NOMO-1 (cell line): ENCODE data around the gene DDX10.
A peak's percentile ranks its signal among the peaks of the same experiment; 100 is the strongest.

Experiments used
- DNase-seq, 2 experiments: peaks; one replicate each; lab custom pipeline; 2025; ENCODE audit not compliant: unreplicated experiment in 2 of 2; lab: John Stamatoyannopoulos, UW

The DDX10 gene

GRCh38 chr11:108963118-108963517, 298.2 kb downstream of the DDX10 start:
- DNase-seq: no peak

DNA sequence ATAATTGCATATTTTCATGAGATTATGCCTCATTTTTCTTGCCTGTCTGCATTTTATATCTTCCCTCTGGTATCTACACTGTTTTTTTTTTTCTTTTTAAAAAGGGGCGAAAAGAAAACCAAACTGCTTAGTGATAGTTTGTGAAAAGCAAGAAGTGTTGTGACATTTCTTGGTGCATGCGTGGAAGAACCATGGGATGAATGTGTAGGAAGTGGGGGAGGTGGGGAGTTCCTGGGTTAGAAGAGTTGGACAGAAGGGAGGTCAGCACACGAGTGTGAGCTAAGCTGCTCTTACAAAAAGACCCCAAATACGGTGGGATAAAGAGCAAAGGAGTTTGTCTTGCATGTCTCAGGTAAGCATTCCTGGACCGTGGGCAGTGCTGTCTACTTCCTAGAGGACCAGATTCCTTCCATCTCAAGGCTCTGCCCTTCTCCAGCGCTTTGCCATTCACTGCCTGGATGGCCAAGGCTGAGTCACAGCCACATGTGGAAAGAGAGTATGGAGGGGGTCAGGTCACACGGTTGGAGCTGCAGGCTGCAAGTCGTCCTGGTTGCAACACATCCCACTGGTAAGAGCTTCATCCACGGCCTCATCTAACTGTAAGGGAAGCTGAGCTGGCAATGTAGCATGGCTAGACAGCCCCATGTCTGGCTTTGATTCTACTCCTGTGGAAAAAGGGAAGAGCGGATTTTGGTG, 300.6 kb downstream of the DDX10 start:
- peak; percentile 16 to 18 for DNase-seq

DNA sequence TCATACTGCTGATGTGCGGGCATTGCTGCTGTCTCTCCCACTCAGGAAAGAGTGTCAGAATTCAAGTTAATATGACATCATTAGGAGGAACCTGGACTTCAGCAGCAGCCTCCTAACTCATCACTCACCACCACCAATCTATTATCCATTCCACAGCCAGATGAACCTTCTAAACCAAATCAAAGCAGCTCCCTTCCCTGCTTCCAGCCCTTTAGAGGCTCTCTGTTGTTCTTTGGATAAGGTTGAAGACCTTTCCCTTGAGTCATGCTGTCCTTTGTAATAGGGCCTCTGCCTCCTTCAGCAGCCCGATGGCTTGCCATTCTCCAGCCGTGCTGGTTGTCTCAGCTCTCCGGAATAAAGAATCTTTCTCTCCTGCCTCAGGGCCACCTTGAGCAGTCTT, 301.3 kb downstream of the DDX10 start:
- no peak for DNase-seq

GRCh38 chr11:108966978-108967377, 302.1 kb downstream of the DDX10 start:
- DNase-seq: no peak

- DNase-seq: no peak
Observed at GRCh38 chr11:108967571-108967970, 302.7 kb downstream of the DDX10 start.

GRCh38 chr11:108970221-108970991, 305.5 kb downstream of the DDX10 start:
- no peak for DNase-seq

- DNase-seq: no peak
Observed at GRCh38 chr11:108973402-108974162, 308.7 kb downstream of the DDX10 start.

GRCh38 chr11:108975026-108975425, 310.2 kb downstream of the DDX10 start:
- DNase-seq: no peak

- no peak for DNase-seq
Observed at GRCh38 chr11:108975641-108976071, 310.8 kb downstream of the DDX10 start.

DNA sequence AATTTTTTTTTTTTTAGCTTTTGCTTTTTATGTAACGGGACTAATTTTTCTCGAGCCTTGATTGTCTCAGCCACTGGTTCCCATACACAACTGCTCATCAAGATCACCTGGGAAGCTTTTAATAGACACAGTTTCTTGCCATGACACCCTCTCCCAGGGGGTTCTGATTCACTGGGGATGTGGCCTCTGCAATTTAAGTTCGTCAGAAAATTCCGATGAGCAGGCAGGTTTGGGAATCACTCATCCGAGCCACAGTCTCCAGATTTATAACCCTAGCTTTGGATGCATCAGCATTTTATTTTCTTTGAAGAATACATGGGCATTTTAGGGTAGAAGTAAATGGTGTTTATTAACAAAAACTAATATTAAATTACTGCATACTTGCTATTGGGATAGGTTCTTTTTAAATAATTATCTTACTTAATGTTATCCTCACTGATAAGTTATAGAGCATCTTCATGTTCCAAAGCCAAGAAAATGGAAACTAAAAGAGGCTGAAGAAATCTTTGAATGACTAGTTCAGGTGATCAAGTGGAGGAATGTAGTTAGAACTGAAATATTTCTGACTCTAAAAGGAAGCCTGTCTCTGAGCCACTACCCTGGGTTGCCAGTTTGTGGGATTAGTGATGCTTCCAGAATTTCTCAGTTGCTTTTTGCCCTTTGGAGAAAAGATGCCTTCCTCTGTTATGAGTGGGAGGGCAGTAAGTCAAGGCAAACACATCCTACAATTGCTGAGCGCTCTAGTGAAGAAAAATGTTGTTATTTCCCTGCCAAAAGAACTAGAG, 319.0 kb downstream of the DDX10 start:
- DNase-seq: no peak

DNA sequence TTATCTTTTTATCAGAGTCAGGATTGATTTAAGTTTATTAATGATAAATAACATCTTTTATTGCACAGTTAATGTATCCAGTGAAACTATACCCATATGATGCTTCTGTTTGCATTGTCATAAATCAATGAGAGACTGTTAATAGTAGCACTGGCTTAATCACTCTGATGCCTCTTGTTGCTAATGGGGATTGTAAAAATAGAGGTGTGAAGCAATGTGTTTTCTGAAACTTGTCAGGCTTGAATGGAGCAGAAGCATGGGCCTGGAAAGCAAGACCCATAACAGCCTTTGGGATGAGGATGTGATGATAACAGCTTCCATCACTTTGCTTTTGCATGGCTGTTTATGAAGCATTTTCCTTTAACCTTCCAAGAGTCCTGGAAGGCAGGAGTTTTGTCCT, 319.7 kb downstream of the DDX10 start:
- DNase-seq: no peak

- DNase-seq: no peak
Observed at GRCh38 chr11:108985236-108985944, 320.5 kb downstream of the DDX10 start.

DNA sequence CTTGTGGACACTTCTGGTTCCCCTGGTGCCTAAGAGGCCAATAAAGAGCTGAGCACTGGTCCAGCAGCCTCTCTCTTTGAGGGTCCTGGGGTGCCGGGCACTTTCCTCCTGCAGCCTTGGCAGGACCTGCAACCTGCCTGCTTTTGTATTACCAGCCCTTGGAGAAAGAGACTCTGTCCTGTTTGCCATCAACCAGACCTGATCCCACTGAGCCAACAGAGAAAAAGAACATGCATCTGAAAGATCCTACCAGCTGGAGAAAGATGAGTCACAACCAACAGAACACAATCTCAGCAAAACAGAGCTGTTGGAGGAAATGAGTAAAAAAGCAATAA, 321.0 kb downstream of the DDX10 start:
- no peak for DNase-seq
